VCaP (cell line): Measurements from ENCODE around the gene PPDPF.

Source experiments
- H3K27ac ChIP-seq: fragments of 450-650 bp; 2 replicates; pipeline ENCODE4 v1.5.1; 2017
- TF ChIP-seq, protein P1 (sequence below): fragments of 450-650 bp; conservative IDR thresholded peaks from 2 replicates; pipeline ENCODE4 v1.5.1; 2017; ENCODE audit warnings: mild to moderate bottlenecking, moderate library complexity

PPDPF gene

DNA sequence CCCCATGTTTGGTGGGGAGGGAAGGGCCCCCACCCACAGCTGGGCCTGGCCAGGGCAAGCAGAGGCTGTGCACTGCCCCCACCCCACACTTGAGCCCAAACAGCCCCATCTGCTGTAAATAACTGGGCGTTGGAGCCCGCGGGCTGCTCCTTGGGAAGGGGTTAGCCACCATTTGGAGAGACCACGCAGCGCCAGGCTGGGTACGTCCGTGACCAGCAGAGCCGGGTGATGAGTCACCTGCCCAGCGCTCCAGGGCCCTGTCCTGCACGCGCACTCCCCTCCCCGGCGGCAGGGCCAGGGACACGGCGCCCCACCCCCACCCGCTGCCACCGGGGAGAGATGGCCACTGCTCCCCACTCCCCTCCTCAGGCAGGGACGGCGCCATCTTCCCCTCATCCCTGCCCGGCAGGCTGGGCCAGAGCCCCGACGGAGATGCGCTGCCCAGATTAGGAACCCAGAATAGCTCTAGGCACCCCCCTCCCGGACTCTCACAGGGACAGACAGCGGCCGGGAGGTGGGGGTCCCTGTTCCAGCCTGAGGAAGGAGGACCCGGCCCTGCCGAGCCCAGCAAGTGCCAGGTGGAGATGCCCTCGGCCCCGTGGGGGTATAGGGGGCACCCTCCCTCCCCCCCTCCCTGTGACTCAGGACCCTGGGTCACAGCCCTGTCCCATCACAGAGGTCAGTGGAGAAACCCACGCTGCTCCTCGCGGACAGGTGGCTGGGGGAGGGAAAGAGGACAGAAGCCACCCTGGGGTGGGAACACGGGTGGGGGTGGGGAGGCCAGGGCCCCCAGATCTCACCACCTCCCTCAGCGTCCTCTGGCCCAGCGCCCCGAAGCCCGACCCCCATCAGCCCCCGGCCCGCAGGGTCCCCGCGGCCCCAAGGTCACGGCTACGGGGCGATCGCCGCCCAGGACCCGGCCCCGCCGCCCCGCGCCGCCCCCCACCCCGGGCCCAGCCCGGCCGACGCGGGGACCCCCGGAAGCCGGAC is 22.3 kb upstream of the PPDPF start:
- TF ChIP-seq, protein P1, sequence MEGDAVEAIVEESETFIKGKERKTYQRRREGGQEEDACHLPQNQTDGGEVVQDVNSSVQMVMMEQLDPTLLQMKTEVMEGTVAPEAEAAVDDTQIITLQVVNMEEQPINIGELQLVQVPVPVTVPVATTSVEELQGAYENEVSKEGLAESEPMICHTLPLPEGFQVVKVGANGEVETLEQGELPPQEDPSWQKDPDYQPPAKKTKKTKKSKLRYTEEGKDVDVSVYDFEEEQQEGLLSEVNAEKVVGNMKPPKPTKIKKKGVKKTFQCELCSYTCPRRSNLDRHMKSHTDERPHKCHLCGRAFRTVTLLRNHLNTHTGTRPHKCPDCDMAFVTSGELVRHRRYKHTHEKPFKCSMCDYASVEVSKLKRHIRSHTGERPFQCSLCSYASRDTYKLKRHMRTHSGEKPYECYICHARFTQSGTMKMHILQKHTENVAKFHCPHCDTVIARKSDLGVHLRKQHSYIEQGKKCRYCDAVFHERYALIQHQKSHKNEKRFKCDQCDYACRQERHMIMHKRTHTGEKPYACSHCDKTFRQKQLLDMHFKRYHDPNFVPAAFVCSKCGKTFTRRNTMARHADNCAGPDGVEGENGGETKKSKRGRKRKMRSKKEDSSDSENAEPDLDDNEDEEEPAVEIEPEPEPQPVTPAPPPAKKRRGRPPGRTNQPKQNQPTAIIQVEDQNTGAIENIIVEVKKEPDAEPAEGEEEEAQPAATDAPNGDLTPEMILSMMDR, result no peak
- H3K27ac ChIP-seq, result peak overlapping the region; percentile 93

- H3K27ac ChIP-seq, result peak within 1 kb of the TSS; percentile 93
- TF ChIP-seq, protein P1, result peak; percentile 64
These were observed 21.6 kb upstream of the PPDPF start, which contains the start of gene EEF1A2 for GRCh38 chr20:63498960-63499337. Gene EEF1A2, minus strand, starts transcription at chr20:63499083. Its CDS starts 1,320 bp downstream, at chr20:63497763.

DNA sequence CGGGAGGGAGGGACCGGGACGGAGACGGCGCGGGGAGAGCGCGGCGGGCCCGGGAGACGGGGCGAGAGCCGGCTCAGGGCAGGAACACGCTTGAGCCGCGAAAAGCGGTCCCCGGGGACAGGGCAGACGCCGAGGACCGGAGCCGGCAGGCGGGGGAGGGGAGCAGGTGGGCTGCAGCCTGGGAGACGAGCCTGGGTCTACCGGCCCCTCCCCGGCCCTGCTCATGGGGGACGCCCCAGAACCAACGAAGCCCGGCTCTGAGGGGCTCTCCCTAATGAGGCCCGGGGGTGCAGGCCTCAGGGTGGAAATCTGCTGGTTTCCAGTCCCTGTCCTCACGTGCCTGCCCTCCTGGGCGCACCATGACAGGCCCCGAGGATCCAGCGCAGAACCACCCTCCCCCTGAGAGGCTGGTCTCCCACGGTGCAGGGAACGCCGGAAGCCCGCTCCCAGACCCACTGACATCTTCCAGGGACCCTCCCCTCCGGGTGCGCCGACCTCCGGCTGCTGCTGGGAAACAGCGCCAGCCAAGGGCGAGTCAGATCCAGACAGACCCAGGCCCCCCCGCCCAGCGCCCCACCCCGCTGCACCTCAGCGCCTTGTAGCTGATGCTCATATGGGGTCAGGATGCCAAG is 21.1 kb upstream of the PPDPF start:
- H3K27ac ChIP-seq, result peak overlapping the region; percentile 93
- TF ChIP-seq, protein P1, result peak; percentile 7; the same call in 1 of the 2 replicates

DNA sequence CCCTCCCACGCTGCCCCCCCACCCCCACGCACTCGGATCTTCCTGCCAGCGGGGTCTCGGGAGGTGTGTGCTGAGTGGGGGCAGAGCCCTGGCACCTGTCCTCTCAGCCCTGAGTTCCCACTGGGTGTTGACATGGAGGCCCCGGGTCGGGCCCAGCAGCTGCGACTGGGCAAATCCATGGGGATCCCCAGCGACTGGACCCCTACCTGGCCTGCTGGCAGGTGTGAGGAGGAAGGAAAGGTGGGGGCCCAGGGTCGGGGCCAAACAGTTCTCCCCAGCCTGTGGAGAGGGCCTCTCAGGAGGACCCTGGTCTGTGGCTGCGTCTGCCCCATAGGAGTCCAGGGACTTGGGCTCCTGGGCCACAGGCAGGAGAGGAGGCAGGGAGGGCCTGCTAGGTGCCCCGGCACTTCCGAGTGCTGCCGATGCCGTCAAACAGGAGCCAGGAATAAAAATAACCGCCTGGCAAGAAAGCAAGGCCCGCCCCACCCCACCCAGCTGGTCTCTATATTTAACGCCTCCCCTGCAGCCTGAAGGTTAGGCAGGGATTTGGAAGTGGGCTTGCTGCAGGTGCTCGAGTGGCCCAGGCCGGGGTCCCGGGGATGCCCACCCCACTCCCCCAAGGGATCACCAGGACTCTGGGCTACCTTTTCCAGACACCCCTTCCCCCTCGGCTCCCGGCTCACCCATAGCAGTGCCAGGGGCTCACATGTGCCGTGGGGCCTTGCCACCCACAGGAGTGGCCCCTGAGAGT is 20.2 kb upstream of the PPDPF start:
- no peak overlapping the region for H3K27ac ChIP-seq
- TF ChIP-seq, protein P1, result no peak

DNA sequence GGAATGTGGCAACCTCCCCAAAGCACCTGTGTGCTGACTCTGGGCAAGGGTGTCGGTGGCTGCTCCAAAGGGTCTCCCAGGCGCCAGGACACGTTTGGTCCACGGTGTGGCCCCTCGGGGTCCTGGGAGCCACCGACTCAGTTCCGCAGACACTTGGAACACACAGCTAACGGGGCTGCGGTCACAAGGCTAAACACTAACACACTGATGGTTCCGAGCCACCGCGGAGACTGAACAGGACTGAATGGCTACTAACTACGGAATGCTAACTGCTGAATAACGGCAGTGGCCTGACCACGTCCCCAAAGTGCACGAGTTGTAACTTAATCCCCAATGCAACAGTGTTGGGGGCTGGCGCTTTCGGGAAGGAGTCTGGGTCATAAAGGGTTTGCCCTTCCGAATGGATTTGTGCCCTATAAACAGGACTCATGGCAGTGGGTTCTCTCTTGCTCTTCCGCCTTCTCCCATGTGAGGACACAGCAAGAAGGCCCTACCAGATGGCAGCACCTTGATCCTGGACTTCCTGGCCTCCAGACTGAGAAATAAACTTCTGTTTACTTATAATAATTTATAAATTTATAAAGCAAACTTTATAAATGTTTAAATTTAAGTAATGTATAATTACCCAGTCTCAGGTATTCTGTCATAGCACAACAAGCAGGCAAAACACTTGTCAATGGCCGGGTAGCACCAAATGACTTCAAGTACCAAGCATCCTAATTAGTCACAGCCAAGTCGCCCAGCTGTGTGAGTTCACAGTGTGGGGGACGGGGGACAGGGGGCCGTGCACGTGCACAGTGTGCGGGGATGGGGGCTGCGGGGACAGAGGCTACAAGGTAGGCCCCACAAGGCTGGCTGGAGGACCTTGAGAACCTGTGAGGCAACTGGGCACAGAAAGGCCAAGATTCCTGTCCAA is 19.4 kb upstream of the PPDPF start:
- H3K27ac ChIP-seq, result no peak overlapping the region
- TF ChIP-seq, protein P1, result no peak

DNA sequence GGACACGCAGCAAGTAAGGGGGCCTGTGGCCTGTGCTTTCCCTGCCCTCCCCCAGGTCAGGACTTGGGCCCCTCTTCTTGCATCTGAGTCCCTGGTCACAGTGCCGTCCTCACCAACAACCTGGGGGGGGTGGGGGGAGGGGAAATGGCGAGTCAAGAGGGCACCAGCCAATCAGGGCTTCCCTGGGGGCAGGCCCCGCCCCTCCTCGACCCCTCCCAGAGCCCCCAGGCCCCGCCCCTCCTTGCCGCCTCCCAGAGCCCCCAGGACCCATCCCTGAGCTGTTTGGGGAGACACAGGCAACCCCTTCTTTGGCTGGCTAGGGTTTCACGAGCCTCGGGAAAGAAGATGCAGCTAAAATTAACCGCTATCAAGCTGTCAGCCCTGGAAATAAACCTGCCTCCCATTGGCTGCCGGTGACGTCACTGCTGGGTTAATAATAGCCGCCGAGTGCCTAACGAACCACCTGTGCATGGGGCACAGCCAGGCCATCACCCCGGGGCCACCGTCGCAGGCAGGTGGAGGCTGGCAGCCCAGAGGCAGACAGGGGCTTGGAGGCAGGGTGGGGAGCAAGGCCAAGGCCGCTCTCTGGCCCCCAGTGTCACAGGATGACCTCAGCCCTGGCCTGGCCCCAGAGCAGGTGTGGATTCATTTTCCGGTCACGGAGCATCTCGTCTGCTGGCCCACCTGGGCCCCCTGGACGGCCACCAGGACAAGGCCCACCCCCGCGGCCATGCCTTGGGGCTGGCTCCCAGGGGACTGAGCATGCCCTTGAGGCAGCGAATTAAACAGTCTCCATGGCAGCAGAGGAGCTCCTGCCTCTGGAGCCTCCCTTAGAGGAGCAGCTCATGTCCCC is 18.5 kb upstream of the PPDPF start:
- H3K27ac ChIP-seq, result no peak overlapping the region
- TF ChIP-seq, protein P1, result no peak
